NCI-H146 treated with DMSO at 0.1 percent for 48 hours (cell line): ENCODE measurements around the gene NPR2.

Experiments used
- DNase-seq: peaks from one replicate; lab custom pipeline; 2025; ENCODE audit not compliant: unreplicated experiment; lab: John Stamatoyannopoulos, UW

NPR2 gene

DNA sequence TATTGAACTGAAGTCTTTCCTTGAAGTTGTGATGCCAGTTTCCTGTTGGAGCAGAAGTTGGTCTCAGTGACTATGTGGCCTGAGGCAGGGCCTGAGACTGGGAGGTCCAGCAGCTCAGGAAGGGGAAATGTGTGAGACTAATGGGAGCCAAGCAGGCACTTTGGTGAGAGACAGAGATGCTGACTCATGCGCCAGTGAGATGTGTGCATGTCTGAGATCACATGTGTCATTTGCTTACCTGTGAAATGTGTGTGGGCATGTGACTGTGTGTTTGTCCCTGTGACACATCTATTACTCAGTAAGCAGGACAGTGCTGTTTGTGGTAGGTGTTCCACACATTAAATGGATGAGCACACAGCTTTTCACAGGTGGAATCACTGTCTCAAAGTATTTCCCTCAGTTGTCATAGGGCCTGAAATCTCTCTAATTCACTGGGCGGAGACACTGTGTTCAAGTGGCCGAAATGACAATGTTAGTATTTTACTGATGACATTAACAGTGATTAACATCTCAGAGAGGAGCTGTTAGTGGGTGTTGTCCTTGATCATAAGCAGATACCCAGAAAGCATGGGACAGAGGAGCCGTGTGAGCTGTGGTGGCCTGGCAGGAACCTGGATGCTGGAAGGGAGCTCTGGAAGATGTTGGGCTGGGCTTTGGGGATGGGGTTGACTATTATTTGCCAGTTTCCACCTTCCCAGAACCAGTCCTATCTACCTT is 7.4 kb downstream of the NPR2 start:
- DNase-seq = no peak

DNA sequence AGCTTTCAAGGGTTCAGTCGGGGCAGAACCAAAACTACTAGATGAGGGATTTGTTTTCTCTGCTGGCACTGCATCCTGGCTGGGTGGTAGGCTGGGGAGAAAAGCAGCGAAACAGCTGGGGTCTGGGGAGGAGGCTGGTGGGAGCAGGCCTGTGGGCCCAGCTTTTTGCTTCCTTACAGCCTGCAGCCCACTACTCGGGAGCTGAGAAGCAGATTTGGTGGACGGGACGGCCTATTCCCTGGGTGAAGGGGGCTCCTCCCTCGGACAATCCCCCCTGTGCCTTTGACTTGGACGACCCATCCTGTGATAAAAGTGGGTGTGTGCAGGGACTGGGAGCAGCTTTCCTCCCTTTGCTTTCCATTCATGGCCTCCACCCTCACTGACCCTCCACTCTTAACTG is 9.1 kb downstream of the NPR2 start:
- no peak for DNase-seq

DNA sequence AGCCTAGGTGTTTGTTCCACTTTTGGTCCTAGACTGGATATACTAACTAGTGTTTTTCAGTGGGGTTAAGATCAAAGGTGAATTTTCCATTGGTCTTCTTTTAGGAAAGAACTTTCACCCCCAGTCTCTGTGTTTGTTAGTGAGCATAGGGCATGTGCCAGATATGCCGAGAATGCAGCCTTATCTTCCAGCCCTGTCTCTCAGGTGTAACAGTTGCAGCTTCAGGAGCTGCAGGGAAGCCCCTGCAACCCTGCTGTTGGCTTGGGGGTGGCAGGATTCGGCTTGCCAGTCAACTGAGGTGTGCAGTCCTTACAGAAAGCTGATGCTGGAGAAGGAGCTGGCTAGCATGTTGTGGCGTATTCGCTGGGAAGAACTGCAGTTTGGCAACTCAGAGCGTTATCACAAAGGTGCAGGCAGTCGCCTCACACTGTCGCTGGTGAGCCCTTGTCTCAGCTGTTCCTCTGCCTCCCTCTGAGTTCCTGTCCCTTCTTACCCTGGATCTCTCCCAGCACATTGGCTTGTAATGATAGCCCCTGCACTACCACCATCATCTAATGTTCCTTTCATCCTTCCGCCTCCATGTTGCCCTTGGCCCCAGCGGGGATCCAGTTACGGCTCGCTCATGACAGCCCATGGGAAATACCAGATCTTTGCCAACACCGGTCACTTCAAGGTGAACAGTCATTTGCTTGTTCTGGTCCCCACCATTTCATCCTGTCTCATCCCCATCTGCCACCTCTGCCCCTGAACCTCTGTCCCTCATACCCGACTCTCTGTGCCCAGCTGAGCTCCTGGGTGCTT is 10.1 kb downstream of the NPR2 start:
- DNase-seq = no peak

DNA sequence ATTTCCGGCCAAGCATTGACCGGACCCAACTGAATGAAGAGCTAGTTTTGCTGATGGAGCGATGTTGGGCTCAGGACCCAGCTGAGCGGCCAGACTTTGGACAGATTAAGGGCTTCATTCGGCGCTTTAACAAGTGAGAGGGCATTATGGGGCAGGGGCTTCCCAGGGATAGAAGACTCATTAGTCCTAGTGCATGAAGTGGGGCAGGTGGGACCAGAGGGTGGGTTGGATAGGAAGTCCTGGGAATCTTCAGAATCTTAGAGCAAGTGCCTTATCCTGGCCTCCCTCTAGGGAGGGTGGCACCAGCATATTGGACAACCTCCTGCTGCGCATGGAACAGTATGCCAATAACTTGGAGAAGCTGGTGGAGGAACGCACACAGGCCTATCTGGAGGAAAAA is 14.7 kb downstream of the NPR2 start:
- DNase-seq = no peak

DNA sequence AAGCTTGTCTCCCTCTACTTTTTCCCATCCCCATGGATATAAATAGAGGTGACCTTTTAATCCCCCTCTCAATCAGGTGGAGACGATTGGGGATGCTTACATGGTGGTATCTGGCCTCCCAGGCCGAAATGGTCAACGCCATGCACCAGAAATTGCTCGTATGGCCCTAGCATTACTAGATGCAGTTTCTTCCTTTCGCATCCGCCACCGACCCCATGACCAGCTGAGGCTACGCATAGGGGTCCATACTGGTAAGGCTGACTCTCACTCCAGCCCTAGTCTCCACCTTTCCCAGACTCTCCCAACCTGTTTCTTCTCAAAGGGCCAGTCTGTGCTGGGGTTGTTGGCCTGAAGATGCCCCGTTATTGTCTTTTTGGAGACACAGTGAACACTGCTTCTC is 17.0 kb downstream of the NPR2 start:
- no peak for DNase-seq

DNA sequence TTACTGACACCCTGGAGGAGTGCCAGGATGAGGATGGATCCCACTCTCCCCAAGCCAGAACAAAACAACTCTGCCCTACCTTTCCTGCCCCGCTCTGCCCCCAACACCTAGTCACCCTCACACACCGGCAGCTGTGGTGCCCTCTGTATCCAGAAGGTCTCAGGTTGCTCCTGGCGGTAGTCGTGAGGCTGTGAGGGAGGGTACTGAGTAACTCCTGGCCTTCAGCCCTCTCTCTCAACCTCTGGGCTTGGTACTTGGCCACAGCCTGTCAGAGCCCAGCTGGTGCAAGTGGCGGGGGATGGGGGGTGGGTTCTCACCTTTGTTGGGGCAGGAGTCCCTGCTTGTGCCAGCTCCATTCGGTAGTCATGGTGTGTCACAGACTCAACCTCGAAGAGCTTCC is 18.7 kb downstream of the NPR2 start:
- no peak for DNase-seq

DNA sequence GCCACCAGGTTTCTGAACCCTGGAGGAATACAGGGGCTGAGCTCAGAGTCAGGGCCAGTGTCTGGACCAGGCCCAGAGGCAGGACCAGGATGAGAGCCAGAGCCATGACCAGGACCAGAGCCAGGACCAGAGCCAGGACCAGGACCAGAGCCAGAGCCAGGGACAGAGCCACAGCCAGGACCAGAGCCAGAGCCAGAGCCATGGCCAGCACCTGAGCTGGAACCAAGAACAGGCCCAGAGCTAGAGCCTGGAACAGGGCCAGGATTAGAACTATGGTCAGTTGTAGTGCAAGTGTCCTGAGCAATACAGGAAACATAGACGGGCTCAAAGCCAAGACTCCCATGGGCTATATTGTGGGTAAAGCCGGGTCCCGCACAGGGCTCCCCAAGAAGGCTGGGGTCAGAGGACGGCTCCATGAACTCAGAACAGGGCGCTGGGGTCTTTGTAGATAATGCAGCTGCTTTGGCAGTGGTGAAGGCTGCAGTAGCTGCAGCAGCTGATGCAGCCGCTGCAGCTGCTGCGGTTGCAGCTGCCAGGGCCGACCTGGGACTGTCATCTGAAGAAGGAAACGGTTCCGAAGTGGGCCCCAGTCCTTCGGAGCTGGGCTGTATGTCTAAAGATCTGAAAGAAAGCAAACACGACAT is 20.1 kb downstream of the NPR2 start:
- no peak for DNase-seq

DNA sequence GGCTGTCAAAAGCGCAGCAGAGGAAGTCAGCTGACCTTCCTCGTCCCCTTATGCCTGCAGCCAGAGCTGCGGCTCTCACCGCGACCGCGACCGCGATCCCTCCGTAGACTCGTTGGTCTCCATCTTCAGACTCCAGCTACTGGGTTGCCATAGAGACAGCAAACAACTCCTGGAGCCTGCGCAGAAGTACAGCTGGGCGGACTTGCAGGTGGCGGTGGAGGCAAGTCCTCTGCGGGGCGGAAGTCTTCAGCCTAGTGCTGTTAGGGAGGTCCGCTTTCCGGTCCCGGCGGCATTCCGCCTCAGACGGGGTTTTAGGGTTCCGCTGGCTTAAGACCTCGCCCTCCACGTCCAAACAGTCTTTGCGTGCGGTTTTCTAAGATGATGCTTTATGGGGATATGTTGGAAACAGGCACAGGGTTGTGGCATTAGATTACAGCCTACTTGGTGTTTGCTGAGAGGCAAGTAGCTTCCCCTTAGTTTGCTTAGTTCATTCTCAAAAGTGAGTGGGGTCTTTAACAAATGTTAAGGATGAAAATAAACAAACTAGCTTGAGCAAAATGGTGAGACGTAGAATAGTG is 20.7 kb downstream of the NPR2 start, which contains the start of gene SPAG8:
SPAG8 (minus strand) TSS at position 238 of the 578 bp plus-strand sequence; CDS start at position 123, 115 bp downstream.
- DNase-seq = peak; percentile 95

DNA sequence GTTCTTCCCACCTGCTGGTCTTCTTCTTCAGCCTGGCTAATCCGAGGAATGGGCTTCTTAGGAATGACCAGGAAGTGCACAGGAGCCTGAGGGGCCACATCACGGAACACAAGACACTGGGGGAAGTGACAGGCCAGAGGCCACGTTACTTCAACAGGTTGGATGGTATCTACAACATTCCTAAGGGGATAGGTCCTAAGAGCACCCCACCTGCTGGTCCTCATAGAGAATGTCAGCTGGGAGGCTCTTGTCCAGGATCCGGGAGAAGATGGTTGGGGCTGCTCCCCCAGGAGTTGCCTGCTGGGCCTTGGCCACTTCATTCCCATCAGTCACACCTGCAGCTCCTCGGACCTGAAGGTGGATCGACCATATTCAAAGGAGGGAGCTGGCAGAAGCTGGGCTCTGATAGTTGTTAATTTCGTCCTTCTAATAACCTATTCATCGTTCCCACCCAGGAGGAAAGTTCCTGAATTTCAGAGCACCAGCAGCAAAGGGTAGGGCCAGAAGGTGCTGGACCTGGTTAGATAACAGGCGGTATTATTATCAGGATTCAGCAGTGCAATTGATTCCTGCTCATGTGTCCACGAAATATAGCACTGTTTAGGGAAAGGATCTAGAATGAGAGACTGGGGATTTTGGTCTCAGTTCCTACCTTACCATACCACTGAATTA is 22.2 kb downstream of the NPR2 start:
- no peak for DNase-seq

DNA sequence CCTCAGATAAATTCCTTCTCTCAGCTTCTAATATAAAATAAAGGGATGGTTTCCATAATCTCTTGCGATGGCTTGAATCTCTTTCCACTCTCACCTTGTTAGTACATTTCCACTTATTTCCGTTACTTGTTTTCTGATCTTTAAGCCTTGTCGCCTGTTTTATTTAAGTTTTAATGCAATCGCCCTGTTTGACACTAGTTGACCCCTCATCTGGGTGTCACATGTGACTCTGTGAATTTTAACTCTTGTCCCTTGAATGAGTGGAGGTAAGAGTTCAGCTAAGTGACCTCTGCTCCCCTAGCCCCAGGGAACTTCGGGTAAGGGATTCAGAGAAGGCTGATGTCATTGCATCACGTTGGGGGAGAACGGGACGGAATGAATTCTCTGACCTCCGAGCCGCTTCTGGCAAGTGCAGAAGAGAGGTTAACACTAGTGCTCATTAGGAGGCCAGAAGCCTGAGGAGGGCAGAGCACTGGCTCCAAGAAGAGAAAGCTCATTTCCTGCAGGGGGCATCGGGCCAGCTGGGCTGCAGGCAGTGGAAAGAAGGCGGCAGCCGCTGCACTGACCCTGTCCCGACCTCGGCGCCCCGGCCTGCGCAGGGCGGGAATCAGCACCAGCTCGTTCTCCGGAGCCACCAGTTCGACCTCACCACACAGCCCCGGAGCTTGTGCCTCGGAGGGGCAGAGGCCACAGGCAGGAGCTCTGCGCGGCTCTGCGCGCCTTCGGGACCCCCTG is 22.9 kb downstream of the NPR2 start:
- DNase-seq = peak; percentile 52

DNA sequence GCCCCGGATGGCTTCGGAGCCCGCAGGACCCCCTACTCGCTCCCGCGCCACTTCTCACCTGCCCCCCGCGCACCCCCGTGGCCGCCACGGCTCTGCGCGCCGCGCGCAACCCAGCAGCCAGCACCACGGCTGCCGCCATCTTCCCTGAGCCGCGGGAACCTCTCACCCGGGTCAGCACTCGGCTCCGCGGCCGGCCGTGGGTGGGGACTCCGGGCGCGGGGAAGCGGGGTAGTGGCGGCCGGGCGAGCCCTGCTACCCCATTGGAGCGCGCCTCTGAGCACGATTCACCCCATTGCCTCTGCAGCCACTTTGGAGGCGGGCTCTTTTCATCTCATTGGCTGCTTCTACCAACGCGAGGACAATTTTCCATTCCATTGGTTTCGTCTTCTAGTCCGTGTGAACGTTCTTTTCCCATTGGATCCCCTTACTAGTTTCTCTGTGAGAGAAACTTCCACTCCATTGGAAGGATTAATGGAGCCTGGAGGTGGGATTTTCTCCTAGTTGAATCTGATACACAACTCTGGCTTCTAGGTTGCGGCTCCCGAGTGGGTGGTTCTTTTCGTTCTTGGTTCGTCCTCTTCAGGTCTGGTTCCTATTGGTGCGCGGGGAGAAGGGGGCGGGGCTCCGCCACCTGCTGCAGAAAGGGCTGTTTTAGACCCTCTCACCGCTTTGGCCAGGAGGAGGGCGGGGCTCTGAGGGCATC is 23.6 kb downstream of the NPR2 start, which contains the start of gene HINT2:
HINT2 (minus strand) TSS at position 202 of the 703 bp plus-strand sequence; CDS start at position 139, 63 bp downstream.
- DNase-seq = peak; percentile 100

DNA sequence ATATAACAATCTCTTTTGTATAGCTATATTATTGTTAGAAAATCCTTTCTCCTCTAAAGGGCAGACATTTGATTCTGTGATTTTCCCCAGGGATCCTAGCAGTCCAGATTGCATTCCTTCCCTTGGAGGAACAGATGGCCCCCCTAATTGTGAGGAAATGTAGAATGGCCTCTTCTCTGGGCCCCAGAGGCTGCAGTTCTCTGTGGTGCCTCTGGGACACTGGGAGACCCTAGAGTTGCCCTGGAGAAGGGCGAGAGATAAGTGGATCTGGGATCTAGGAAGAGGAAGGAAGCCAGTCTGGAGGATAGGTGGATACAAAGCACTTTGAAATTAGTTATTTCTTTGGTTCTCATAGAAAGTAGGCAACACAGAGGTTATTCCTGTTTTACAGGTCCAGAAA is 25.3 kb downstream of the NPR2 start:
- DNase-seq = no peak

DNA sequence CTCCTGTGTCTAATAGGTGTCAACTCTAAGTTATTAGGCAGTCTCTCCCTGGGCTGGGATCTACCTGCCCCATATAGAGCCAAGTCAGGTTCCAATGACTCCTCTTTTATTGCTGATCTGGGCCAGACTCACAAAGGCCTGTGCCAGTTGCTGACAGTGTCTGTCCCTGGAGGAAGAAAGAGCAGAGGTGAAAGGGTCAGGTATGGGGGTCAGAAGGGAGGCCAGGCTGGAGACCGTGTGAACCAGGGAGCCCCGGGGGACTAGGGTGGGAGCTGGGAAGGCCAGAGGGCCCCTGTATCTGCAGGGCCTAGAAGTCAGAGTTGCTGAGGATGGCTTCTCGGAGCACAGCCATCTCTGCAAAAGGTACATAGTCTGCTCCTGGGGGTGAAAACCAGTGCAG is 26.9 kb downstream of the NPR2 start:
- no peak for DNase-seq

DNA sequence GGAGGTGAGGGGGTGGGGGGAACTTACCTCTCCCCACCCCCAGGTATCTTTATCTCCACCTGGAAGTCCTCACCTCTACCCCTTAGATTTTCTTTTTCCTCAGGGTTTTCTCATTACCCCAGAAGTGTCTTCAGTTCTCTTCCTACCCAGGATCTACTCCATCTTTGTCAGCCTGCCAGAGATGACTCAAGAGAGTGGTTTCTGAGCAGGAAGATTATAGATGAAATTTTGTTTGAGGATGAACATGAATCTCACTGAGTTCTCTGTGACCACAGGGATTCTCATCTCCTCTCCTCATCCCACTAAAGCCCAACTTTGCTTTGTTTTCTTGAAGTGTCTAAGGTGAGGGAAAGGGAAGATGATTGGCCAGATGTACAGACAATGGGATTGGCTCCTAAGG is 28.7 kb downstream of the NPR2 start:
- no peak for DNase-seq

DNA sequence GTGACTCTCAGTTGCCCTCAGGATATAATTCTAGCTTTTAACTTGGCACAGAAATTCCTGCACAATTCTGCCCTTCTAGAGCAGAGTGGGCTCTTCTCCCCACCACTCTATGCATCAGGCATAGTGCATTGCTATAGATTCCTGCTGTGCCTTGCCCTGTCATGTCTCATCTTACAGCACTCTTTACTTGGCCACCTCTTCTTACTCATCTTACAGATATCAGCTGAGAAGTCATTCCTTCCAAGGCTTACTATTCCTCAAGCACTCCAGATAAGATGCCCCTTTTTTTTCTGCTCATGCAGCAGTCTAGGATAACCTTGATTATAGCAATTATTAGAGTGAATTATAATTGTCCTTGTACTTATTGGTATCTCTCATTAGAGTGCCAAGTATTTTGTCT is 31.5 kb downstream of the NPR2 start:
- no peak for DNase-seq

DNA sequence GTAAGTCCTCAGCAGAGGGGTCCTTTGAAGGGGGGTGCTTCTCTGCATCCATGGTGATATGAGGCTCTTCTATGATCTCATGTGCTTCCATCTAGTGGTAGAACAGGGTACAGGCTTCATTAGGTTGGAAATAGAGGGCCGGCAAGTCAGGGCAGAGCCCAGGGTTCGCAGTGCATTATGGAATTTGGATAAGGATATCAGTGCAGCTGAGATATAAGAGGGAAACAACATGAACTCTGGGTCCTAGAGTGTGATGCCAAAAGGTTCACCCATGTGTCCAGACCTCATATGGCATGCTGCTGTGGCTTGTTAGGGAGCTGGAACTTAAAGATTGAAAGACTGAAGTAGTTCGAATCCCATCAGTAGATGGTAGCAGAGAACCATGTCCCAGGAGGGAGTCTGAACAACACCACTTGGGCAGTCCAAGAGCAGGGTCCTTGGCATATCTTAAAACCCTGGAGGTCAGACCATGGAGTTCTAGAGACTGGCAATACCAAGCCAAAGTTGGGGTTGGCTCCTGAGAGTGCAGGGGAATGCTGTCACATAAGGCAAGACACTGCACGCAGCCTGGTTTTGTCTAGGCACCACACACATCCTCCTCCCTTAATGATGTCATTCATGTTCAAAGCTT is 34.8 kb downstream of the NPR2 start:
- DNase-seq = peak; percentile 68

DNA sequence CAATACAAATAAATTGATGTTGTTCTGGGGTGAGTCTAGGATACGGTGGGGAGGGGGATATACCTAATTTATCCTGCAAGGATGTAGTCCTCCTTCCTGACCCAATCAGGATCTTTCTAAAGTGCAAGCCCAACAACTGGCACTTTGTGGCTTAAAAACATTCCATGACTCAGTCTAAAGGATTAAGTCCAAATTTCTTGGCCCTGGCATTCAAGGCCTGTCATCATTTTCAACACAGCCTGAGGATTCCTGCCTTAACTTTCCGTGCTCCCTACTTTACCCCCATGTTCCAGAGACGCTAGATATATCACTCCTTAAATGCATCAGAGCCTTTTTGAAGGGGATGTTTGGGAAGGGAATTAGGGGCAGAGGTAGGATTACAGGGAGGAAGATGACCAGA is 36.1 kb downstream of the NPR2 start:
- DNase-seq = no peak

DNA sequence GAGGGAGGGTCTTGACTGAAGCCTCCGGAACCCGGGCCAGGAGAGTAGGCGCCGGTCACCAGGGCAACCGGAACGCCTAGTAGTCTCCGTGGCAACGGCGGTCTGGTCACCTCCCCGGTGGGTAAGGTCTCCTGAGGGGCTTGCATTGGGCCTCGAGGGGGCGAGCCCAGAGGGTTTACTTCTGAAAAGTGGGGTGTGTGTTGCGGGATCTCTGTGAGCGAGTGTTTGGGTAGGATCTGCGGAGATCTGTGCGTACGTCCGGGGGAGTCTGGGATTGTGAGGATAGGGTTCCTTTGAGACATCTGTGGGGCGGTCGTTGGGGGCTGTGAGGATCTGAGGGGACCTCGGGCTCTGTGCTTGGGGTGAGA is 37.3 kb downstream of the NPR2 start, which contains the start of gene FAM221B:
FAM221B (minus strand) TSS at position 17 of the 368 bp plus-strand sequence. CDS start 2,571 bp downstream, outside the sequence.
- DNase-seq = no peak
